GM19043 (cell line): ENCODE data around the gene NAGS.
"Not testable (repeated sequence)": the region's sequence is repeated elsewhere in the genome, so short reads cannot be mapped to it uniquely, and the experiment has no call there.

Experiments
- ATAC-seq: cut with Tn5 transposase; IDR thresholded peaks from one replicate; pipeline ENCODE4 v1.9.1; 2021; ENCODE audit warnings: low read depth; ENCODE audit not compliant: unreplicated experiment

NAGS gene

GRCh38 chr17:44037471-44037870, 33.0 kb downstream of the NAGS start:
- no peak for ATAC-seq

GRCh38 chr17:44038604-44039011, 34.2 kb downstream of the NAGS start:
- ATAC-seq: no peak

- no peak for ATAC-seq
These were observed 35.6 kb downstream of the NAGS start for GRCh38 chr17:44039829-44040635.

GRCh38 chr17:44043272-44043696, 38.9 kb downstream of the NAGS start:
- ATAC-seq: no peak

- ATAC-seq: no peak
These were observed 39.6 kb downstream of the NAGS start for GRCh38 chr17:44044071-44044470.

- no peak for ATAC-seq
These were observed 41.1 kb downstream of the NAGS start for GRCh38 chr17:44045486-44045885.

- not testable (repeated sequence) for ATAC-seq
These were observed 42.5 kb downstream of the NAGS start for GRCh38 chr17:44046893-44047292.

GRCh38 chr17:44049294-44050060, 45.1 kb downstream of the NAGS start:
- no peak for ATAC-seq

GRCh38 chr17:44053125-44053872, 48.9 kb downstream of the NAGS start:
- no peak for ATAC-seq
